Psoas muscle (tissue), 8 donors: Measurements from ENCODE around the gene RPUSD4. TPM values are rescaled to one million over a fixed set of nuclear protein-coding genes. Genes with fewer than 3 reads are reported as not detected.

ENCODE experiments used
- ATAC-seq, 4 donors: fragments of 200-7000 bp; cut with Tn5 transposase; one replicate each; pipeline ENCODE4 v1.9.1; 2020; ENCODE audit warnings: moderate library complexity in 3 of 4, mild to moderate bottlenecking in 2 of 4
- DNase-seq, 2 donors: peaks; one replicate each; pipeline ENCODE4 v3.0.0-alpha.2; 2020
- H3K27ac ChIP-seq: fragments of 200-600 bp; one replicate; pipeline ENCODE4 v1.8.0; 2022
- H3K27me3 ChIP-seq, 3 donors: fragments of 200-600 bp in 1 of 3; one replicate each; pipeline versions ENCODE4 v1.6.1 to v1.8.0; 2013 to 2022; ENCODE audit warnings: low read length in 2 of 3, mild to moderate bottlenecking in 2 of 3, moderate library complexity in 1 of 3; ENCODE audit not compliant: insufficient read depth in 3 of 3
- H3K36me3 ChIP-seq, 2 donors: fragments of 200-600 bp in 1 of 2; one replicate each; pipeline versions ENCODE4 v1.6.1 to v1.8.0; 2013 to 2022; ENCODE audit warnings: low read depth in 1 of 2, mild to moderate bottlenecking in 1 of 2, moderate library complexity in 1 of 2; ENCODE audit not compliant: insufficient read depth in 1 of 2
- H3K4me1 ChIP-seq: fragments of 200-600 bp; one replicate; pipeline ENCODE4 v1.8.0; 2022
- H3K4me3 ChIP-seq: fragments of 200-600 bp; one replicate; pipeline ENCODE4 v1.8.0; 2022; ENCODE audit warnings: mild to moderate bottlenecking
- H3K9me3 ChIP-seq: fragments of 200-600 bp; one replicate; pipeline ENCODE4 v1.8.0; 2022
- WGBS, 3 donors: extraction: QIAGEN DNeasy Blood & Tissue Kit; methylation state at CpG; one replicate each; pipeline versions ENCODE4 v1.1.6 to v1.1.7; 2013; 5-methylcytosine and 5-hydroxymethylcytosine counted together
- intact Hi-C, 2 donors: fragments of 100-400 bp; cut with DNase I; formaldehyde crosslinking; loops; one replicate each; pipeline versions ENCODE4 v1.11.0 to v1.14.2; 2022
- polyA plus RNA-seq, 3 donors: library from polyadenylated mRNA; stranded (reverse); fragments of 200-250 nt; gene quantifications; one replicate each; pipeline ENCODE4 v1.2.3, GENCODE V29; 2013
- total RNA-seq, 4 donors: library from RNA; stranded (reverse); fragmentation: NEBNext Ultra II Directional in 2 of 4; extraction: Animal tissue kit (Norgen Biotek cat#: 25700) in 2 of 4; gene quantifications; one replicate each; pipeline versions ENCODE4 v1.2.1 to v1.2.4, GENCODE V29; 2021 to 2023
- TF ChIP-seq, protein P1 (sequence below): fragments of 200-600 bp; IDR thresholded peaks from one replicate; pipeline ENCODE4 v1.8.0; 2022; ENCODE audit warnings: antibody characterized with exemption
- donor health status: healthy with polysubstance abuse.
- donor health status: DM: no; HTN: no; CAD: no; lungs with moderate emphysema.
- donor health status: Bipolar disorder and iron deficiency.
- donor health status: healthy.
- donor health status: DM: yes; HTN: yes; CAD: no.
- donor health status: DM: no; HTN: no; CAD: no.
- donor health status: DM: no; HTN: no; CAD: no.
- donor health status: DM: yes; HTN: yes; CAD: no.

RPUSD4 gene
- total and polyA plus RNA-seq, 7 donors, result 61.6 to 139 (median 86.7) TPM

- TF ChIP-seq, protein P1, sequence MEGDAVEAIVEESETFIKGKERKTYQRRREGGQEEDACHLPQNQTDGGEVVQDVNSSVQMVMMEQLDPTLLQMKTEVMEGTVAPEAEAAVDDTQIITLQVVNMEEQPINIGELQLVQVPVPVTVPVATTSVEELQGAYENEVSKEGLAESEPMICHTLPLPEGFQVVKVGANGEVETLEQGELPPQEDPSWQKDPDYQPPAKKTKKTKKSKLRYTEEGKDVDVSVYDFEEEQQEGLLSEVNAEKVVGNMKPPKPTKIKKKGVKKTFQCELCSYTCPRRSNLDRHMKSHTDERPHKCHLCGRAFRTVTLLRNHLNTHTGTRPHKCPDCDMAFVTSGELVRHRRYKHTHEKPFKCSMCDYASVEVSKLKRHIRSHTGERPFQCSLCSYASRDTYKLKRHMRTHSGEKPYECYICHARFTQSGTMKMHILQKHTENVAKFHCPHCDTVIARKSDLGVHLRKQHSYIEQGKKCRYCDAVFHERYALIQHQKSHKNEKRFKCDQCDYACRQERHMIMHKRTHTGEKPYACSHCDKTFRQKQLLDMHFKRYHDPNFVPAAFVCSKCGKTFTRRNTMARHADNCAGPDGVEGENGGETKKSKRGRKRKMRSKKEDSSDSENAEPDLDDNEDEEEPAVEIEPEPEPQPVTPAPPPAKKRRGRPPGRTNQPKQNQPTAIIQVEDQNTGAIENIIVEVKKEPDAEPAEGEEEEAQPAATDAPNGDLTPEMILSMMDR, result no peak
- intact Hi-C loops, result no loop called here
- no peaks in the 10 kb centered on the region for H3K27me3 ChIP-seq
Observed at GRCh38 chr11:126160345-126161022, 51.0 kb downstream of the RPUSD4 start.

GRCh38 chr11:126159719-126160344 is 51.6 kb downstream of the RPUSD4 start:
- Histone ChIP-seq H3K9me3 (no peaks in the 10 kb centered on the region), H3K4me1 (no peaks in the 10 kb centered on the region), H3K4me3 (no peak overlapping the region), H3K27me3 (no peaks in the 10 kb centered on the region), H3K27ac (no peak overlapping the region), H3K36me3 (no peaks in the 10 kb centered on the region)
- TF ChIP-seq, protein P1, result no peak
- ATAC-seq, result no peak
- WGBS, 3 donors, result 87 to 91% (median 89%) methylated on average over 19 of the region's 19 CpGs
- DNase-seq, result no peak
- intact Hi-C loops, result no loop called here

More at GRCh38 chr11:126160345-126161022, 51.0 kb downstream of the RPUSD4 start:
- H3K27ac ChIP-seq, result no peak overlapping the region
- H3K4me1 ChIP-seq, result no peaks in the 10 kb centered on the region
- no peaks in the 10 kb centered on the region for H3K36me3 ChIP-seq
- WGBS, 3 donors, result 60 to 68% (median 61%) methylated on average over 18 of the region's 18 CpGs
- DNase-seq (no peak), ATAC-seq (no peak)
- no peak overlapping the region for H3K4me3 ChIP-seq
- H3K9me3 ChIP-seq, result no peaks in the 10 kb centered on the region

DNA sequence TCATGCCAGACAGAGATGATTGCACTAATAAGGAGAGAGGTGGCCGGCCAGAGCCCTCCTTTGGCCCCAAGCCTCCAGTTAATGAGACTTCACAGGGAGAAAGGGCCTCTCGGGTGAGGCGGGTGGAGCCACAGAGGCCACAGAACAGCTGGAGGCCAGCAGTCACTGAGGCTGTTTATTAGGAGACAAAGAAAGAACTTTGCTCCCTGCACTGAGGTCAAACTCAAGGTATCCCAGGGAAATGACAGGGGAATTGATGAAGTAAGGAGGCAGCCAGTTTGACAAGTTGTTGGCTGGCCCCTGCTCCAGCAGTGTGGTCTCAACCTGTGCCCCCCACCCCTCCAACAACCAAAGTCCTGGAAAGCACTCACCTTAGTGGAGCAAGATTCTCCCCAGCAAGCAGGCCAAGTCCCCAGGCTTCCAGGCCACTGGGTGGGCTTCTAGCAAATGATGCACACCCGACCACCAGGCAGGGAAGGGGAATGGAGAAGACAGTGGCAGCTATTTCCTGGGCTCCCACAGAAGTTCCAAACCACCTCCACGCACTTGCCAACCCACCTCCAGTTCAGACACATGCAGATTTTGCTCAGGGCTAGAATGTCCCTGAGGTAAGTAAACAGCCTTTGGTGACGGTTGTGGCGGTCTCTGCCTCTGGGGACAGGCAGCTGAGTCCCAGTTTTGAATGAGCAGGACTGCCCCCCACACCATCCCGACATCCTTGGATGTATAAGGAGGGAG is 53.2 kb downstream of the RPUSD4 start:
- ATAC-seq (no peak), DNase-seq (no peak)
- Histone ChIP-seq H3K27ac (no peak overlapping the region), H3K4me1 (no peaks in the 10 kb centered on the region), H3K27me3 (no peaks in the 10 kb centered on the region), H3K4me3 (no peak overlapping the region), H3K36me3 (no peaks in the 10 kb centered on the region), H3K9me3 (no peaks in the 10 kb centered on the region)
- WGBS, 3 donors, result 69 to 82% (median 74%) methylated on average over 8 of the region's 8 CpGs
- intact Hi-C loops, result no loop called here
- TF ChIP-seq, protein P1, result no peak

- intact Hi-C loops, result no loop called here
- TF ChIP-seq, protein P1, result no peak
- no peaks in the 10 kb centered on the region for H3K4me1 ChIP-seq
- WGBS, 3 donors, result 75 to 85% (median 81%) methylated on average over 7 of the region's 7 CpGs
- ATAC-seq (no peak), DNase-seq (no peak)
- H3K36me3 ChIP-seq, result no peaks in the 10 kb centered on the region
- no peaks in the 10 kb centered on the region for H3K9me3 ChIP-seq
- no peaks in the 10 kb centered on the region for H3K27me3 ChIP-seq
- H3K27ac ChIP-seq, result no peak overlapping the region
- H3K4me3 ChIP-seq, result no peak overlapping the region
Observed at GRCh38 chr11:126157326-126158030, 54.0 kb downstream of the RPUSD4 start.
